IgD-negative memory B cell (primary cell): ENCODE data around the gene PLET1. TPM values are rescaled to one million over a fixed set of nuclear protein-coding genes. Genes with fewer than 3 reads are reported as not detected.
A peak's percentile ranks its signal among the peaks of the same experiment; 100 is the strongest.

Experiments
- H3K27ac Mint-ChIP-seq, 3 donors: one replicate each; pipeline ENCODE4 v1.8.0; 2020 to 2022; ENCODE audit warnings: mild to moderate bottlenecking in 3 of 3, mixed read lengths in 3 of 3, moderate library complexity in 1 of 3
- H3K27me3 Mint-ChIP-seq: one replicate; pipeline ENCODE4 v1.8.0; 2021; ENCODE audit warnings: mixed read lengths
- H3K36me3 Mint-ChIP-seq: one replicate; pipeline ENCODE4 v1.8.0; 2020; ENCODE audit warnings: mild to moderate bottlenecking, mixed read lengths
- H3K4me1 Mint-ChIP-seq, 3 donors: one replicate each; pipeline ENCODE4 v1.8.0; 2020 to 2022; ENCODE audit warnings: mixed read lengths in 3 of 3, mild to moderate bottlenecking in 1 of 3
- H3K4me3 Mint-ChIP-seq, 4 donors: one replicate each; pipeline ENCODE4 v1.8.0; 2020 to 2022; ENCODE audit warnings: mild to moderate bottlenecking in 4 of 4, mixed read lengths in 4 of 4, moderate library complexity in 3 of 4
- H3K9me3 Mint-ChIP-seq, 3 donors: one replicate each; pipeline ENCODE4 v1.8.0; 2020 to 2021; ENCODE audit warnings: mixed read lengths in 3 of 3, mild to moderate bottlenecking in 1 of 3
- polyA plus RNA-seq: library from polyadenylated mRNA; unstranded; fragments of 300-500 nt; fragmentation: Illumina TruSeq; gene quantifications from one replicate; pipeline ENCODE4 v1.2.3, GENCODE V29; 2021

PLET1 gene
- polyA plus RNA-seq, result not detected

GRCh38 chr11:112260490-112260889 lies at the start of gene PLET1:
TSS of gene PLET1 (minus strand) at chr11:112260860. CDS start at chr11:112260589, 271 bp downstream.
- Mint-ChIP-seq H3K36me3 (no peaks in the 10 kb centered on the region), H3K4me1 (no peaks in the 10 kb centered on the region), H3K27ac (peak within 1 kb of the TSS in 1 of 3 donors; percentile 48), H3K4me3 (no peak within 1 kb of the TSS), H3K9me3 (no peaks in the 10 kb centered on the region), H3K27me3 (no peaks in the 10 kb centered on the region)

- H3K27ac Mint-ChIP-seq, result no peak overlapping the region
- peaks cover 7% of the 10 kb centered on the region for H3K36me3 Mint-ChIP-seq
- peaks cover 0 to 10% (median 2%) of the 10 kb centered on the region in 3 donors for H3K9me3 Mint-ChIP-seq
- no peak overlapping the region for H3K4me3 Mint-ChIP-seq
- H3K27me3 Mint-ChIP-seq, result peaks cover 2% of the 10 kb centered on the region
- H3K4me1 Mint-ChIP-seq, result no peaks in the 10 kb centered on the region
These were observed 49.8 kb upstream of the PLET1 start for GRCh38 chr11:112310419-112310818.

DNA sequence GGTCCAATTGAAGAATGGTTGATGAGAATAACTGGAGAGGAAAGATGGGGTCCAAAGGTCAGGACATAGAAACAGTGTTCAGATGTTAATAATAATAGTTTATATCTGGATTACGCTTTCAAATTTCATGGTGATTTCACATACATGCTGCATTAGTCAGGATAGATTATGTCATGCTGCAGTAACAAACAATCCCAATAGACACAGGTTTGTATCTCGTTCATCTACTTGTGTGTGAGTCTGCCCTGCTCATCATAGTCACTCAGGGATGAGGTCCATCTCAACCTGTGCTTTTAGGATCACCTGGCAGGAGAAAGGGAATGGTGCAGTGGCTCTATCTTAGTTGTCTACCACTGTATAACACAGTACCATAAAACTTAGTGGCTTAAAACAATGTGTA lies 48.0 kb upstream of the PLET1 start:
- Mint-ChIP-seq H3K4me1 (no peaks in the 10 kb centered on the region), H3K9me3 (peaks cover 0 to 10% (median 2%) of the 10 kb centered on the region in 3 donors), H3K27ac (no peak overlapping the region), H3K4me3 (no peak overlapping the region), H3K27me3 (peaks cover 2% of the 10 kb centered on the region), H3K36me3 (peaks cover 7% of the 10 kb centered on the region)

DNA sequence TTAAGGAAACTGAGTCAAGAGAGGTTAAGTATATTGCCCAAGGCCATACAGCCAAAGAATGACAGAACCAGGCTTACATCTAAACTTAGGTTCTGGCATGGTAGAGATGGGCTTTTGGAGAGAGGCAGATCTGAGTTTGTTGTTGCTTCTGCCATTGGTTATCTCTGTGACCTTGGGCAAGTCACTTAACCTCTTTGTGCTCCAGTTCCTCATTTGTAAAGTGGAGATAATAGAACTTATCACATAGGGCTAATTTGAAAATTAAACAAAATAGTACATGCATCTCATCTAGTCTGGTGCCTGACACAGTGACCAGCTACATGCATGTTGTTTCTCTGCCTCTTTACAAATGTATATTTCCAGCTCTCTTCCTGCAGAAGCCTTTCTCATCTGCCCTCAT lies 47.0 kb upstream of the PLET1 start:
- peaks cover 7% of the 10 kb centered on the region for H3K36me3 Mint-ChIP-seq
- no peaks in the 10 kb centered on the region for H3K4me1 Mint-ChIP-seq
- peaks cover 0 to 10% (median 2%) of the 10 kb centered on the region in 3 donors for H3K9me3 Mint-ChIP-seq
- H3K27me3 Mint-ChIP-seq, result peaks cover 2% of the 10 kb centered on the region
- no peak overlapping the region for H3K4me3 Mint-ChIP-seq
- no peak overlapping the region for H3K27ac Mint-ChIP-seq

DNA sequence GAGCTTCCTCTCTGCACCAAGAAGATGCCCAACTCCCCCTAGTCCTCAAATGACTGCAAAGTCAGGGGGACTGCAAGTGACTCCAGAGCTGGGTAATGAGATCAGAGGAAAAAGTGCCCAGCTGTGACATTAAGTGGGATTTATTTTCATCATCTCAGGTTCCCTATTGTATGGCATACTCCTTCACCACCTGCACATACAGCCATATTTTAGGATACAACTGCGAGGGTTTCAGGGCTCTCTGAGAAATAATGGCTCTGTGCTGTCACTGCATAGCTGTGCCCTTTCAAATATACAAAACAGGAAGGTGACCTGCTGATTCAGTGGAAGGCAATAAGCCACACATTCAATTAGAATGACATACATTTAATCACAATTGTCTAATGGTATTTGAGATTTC lies 45.6 kb upstream of the PLET1 start:
- Mint-ChIP-seq H3K9me3 (peaks cover 0 to 10% (median 2%) of the 10 kb centered on the region in 3 donors), H3K4me1 (no peaks in the 10 kb centered on the region), H3K4me3 (no peak overlapping the region), H3K36me3 (peaks cover 4% of the 10 kb centered on the region), H3K27ac (no peak overlapping the region), H3K27me3 (no peaks in the 10 kb centered on the region)

GRCh38 chr11:112304914-112305313 lies 44.3 kb upstream of the PLET1 start:
- Mint-ChIP-seq H3K4me3 (no peak overlapping the region), H3K9me3 (peaks cover 0 to 10% (median 2%) of the 10 kb centered on the region in 3 donors), H3K27me3 (no peaks in the 10 kb centered on the region), H3K36me3 (peaks cover 3% of the 10 kb centered on the region), H3K27ac (peak overlapping the region in 1 of 3 donors; percentile 74), H3K4me1 (no peaks in the 10 kb centered on the region)

- H3K27ac Mint-ChIP-seq, result no peak overlapping the region
These were observed 43.0 kb upstream of the PLET1 start for GRCh38 chr11:112303616-112304015.

GRCh38 chr11:112302226-112302868 lies 41.7 kb upstream of the PLET1 start:
- H3K27ac Mint-ChIP-seq, result no peak overlapping the region
- no peak overlapping the region for H3K4me3 Mint-ChIP-seq
- no peaks in the 10 kb centered on the region for H3K9me3 Mint-ChIP-seq
- H3K4me1 Mint-ChIP-seq, result no peaks in the 10 kb centered on the region
- H3K27me3 Mint-ChIP-seq, result no peaks in the 10 kb centered on the region
- no peaks in the 10 kb centered on the region for H3K36me3 Mint-ChIP-seq

More at GRCh38 chr11:112303616-112304015, 43.0 kb upstream of the PLET1 start:
- peaks cover 0 to 7% (median 2%) of the 10 kb centered on the region in 3 donors for H3K9me3 Mint-ChIP-seq
- H3K4me1 Mint-ChIP-seq, result no peaks in the 10 kb centered on the region
- peaks cover 3% of the 10 kb centered on the region for H3K36me3 Mint-ChIP-seq
- no peak overlapping the region for H3K4me3 Mint-ChIP-seq
- no peaks in the 10 kb centered on the region for H3K27me3 Mint-ChIP-seq

DNA sequence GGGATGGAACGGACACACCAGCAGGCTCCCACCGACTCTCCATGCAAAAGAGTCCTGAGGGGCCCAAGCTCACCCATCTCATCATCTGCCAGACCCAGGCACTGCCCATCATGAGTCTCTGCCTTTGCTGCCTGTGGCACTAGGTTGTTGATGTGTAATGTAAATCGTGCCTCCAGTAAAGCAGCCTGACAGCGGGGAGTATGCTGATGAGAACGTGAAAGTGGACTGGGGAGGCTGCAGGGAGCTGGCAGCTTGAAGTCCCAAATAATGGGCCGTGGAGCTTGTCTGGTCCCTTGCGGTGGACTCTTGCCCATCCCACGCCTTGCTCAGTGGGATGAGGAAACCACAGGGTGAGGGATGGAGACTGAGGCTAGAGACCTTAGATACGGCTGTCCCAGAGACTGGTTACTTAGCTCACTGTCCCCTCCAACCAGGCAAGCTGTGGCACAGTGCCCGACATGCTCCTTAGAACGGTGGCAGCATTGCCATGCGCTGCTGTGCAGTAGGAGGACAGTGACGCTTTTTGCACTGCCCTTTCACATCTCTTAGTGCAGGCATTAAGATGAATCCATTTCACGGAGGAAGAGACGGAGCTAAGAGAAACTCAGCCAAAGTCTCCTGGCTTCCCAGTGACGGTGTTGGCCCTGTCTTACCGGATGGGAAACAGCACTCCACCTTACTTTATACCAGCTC lies 39.6 kb upstream of the PLET1 start:
- H3K9me3 Mint-ChIP-seq, result no peaks in the 10 kb centered on the region
- no peak overlapping the region for H3K4me3 Mint-ChIP-seq
- no peak overlapping the region for H3K27ac Mint-ChIP-seq
- no peaks in the 10 kb centered on the region for H3K4me1 Mint-ChIP-seq
- no peaks in the 10 kb centered on the region for H3K36me3 Mint-ChIP-seq
- no peaks in the 10 kb centered on the region for H3K27me3 Mint-ChIP-seq

DNA sequence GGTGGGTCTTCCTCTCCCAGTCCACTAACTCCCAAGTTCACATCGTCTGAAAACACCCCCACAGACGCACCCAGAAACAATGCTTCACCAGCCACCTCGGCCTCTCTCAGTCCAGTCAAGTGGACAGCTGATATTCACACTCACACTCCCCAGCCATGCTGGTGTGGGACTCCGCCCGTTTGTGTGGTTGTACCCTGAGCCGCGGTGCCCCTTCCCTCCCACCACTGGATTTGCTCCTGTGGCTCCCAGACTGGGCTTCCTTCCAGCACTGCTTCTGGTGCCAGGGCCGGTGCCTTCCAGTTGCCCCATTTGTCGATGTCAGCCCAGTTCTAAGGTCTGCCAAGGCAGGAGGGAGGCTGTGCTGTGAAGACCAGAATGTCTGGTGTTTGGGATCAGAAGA lies 37.9 kb upstream of the PLET1 start:
- H3K4me3 Mint-ChIP-seq, result no peak overlapping the region

GRCh38 chr11:112297248-112297866 lies 36.7 kb upstream of the PLET1 start:
- H3K4me1 Mint-ChIP-seq, result no peaks in the 10 kb centered on the region
- no peaks in the 10 kb centered on the region for H3K27me3 Mint-ChIP-seq
- no peak overlapping the region for H3K4me3 Mint-ChIP-seq
- no peak overlapping the region for H3K27ac Mint-ChIP-seq
- H3K36me3 Mint-ChIP-seq, result no peaks in the 10 kb centered on the region
- no peaks in the 10 kb centered on the region for H3K9me3 Mint-ChIP-seq

More for the DNA sequence above, 37.9 kb upstream of the PLET1 start:
- Mint-ChIP-seq H3K27me3 (no peaks in the 10 kb centered on the region), H3K27ac (peak overlapping the region in 1 of 3 donors; percentile 23), H3K36me3 (no peaks in the 10 kb centered on the region), H3K9me3 (no peaks in the 10 kb centered on the region), H3K4me1 (no peaks in the 10 kb centered on the region)

DNA sequence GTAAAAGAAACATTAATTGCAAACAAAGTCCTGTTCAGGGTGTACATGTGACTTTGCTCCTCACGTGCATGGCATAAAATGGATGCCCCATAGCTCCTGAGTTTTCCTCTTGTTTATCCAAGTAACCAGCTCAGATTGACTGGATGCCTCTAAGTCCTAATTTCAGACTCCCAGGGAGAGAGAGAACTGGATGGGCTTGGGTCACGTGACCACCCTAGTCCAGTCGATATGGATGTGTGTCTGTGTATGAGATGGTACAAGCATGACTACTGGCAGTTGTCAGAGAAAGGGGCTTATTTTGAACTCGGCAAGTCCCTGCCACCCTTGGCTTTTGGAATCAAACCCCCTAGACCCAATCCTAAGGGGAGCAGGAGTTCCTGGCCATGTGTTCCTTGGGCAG lies 35.4 kb upstream of the PLET1 start:
- Mint-ChIP-seq H3K4me3 (no peak overlapping the region), H3K4me1 (peaks cover 0 to 3% (median 0%) of the 10 kb centered on the region in 3 donors), H3K36me3 (no peaks in the 10 kb centered on the region), H3K9me3 (no peaks in the 10 kb centered on the region), H3K27me3 (no peaks in the 10 kb centered on the region), H3K27ac (no peak overlapping the region)

- Mint-ChIP-seq H3K27ac (no peak overlapping the region), H3K4me3 (no peak overlapping the region), H3K4me1 (peaks cover 5 to 6% (median 5%) of the 10 kb centered on the region in 3 donors)
These were observed 34.2 kb upstream of the PLET1 start for GRCh38 chr11:112294688-112295340.

GRCh38 chr11:112293614-112294013 lies 33.0 kb upstream of the PLET1 start:
- H3K27ac Mint-ChIP-seq, result no peak overlapping the region
- H3K36me3 Mint-ChIP-seq, result no peaks in the 10 kb centered on the region
- H3K27me3 Mint-ChIP-seq, result no peaks in the 10 kb centered on the region
- no peaks in the 10 kb centered on the region for H3K9me3 Mint-ChIP-seq
- H3K4me3 Mint-ChIP-seq, result no peak overlapping the region
- H3K4me1 Mint-ChIP-seq, result peaks cover 5 to 11% (median 10%) of the 10 kb centered on the region in 3 donors

More at GRCh38 chr11:112294688-112295340, 34.2 kb upstream of the PLET1 start:
- no peaks in the 10 kb centered on the region for H3K9me3 Mint-ChIP-seq
- no peaks in the 10 kb centered on the region for H3K36me3 Mint-ChIP-seq
- H3K27me3 Mint-ChIP-seq, result no peaks in the 10 kb centered on the region

- Mint-ChIP-seq H3K9me3 (no peaks in the 10 kb centered on the region), H3K27ac (no peak overlapping the region), H3K36me3 (no peaks in the 10 kb centered on the region), H3K4me3 (no peak overlapping the region), H3K27me3 (no peaks in the 10 kb centered on the region), H3K4me1 (peaks cover 5 to 11% (median 10%) of the 10 kb centered on the region in 3 donors)
These were observed 32.2 kb upstream of the PLET1 start for GRCh38 chr11:112292785-112293407.
